ENCODE data around the gene DDAH2. TPM values are rescaled to one million over a fixed set of nuclear protein-coding genes. Genes with fewer than 3 reads are reported as not detected.
"Not testable (repeated sequence)": the region's sequence is repeated elsewhere in the genome, so short reads cannot be mapped to it uniquely, and the experiment has no call there.

Gene DDAH2
- total RNA-seq, 1 donor from 2014 or later = 233 TPM

DNA sequence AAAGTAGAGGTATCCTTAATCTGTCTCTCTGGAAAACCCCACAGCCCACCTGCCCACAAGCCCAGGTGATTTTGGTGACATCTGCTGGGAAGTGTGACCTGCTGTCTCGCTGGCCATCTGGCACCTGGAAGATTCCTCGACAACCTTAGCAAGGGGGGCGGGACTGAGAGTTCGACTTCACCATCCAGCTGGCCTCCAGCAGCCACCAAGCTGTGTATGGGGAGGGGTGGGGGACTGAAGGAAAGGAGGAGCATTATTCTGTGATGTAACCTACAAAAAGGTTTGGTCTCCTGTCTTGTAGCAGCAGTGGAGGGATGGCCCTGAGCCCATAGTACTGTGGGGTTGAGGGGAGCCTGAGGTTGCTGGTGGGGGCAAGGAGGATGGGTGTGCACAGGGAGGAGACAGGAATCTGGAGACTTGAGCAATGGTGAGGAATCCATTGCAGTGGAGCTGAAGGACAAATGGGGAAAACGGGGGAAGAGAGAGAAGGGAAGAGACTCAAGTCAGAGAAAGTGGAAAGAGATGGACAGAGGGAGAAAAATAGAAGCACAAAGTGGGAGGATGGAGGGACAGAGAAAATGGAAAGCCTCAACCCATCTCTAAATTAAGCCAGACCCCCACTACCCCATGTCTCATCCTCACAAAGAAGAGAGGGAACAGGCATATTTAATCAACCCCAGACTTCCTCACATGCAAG is 18.4 kb downstream of the DDAH2 start:
- H3K4me3 Mint-ChIP-seq (ENCODE audit: low read depth) = no peak overlapping the region
- DNase-seq (ENCODE audit: low spot score, unreplicated experiment) = no peak
- H3K27me3 Mint-ChIP-seq = peaks cover 11% of the 10 kb centered on the region
- no peak overlapping the region for H3K27ac Mint-ChIP-seq
- H3K9me3 Mint-ChIP-seq (ENCODE audit: low read depth) = no peaks in the 10 kb centered on the region
- H3K36me3 Mint-ChIP-seq (ENCODE audit: insufficient read depth) = no peaks in the 10 kb centered on the region
- peaks cover 15% of the 10 kb centered on the region for H3K4me1 Mint-ChIP-seq (ENCODE audit: low read depth)
- TF ChIP-seq, protein P1, sequence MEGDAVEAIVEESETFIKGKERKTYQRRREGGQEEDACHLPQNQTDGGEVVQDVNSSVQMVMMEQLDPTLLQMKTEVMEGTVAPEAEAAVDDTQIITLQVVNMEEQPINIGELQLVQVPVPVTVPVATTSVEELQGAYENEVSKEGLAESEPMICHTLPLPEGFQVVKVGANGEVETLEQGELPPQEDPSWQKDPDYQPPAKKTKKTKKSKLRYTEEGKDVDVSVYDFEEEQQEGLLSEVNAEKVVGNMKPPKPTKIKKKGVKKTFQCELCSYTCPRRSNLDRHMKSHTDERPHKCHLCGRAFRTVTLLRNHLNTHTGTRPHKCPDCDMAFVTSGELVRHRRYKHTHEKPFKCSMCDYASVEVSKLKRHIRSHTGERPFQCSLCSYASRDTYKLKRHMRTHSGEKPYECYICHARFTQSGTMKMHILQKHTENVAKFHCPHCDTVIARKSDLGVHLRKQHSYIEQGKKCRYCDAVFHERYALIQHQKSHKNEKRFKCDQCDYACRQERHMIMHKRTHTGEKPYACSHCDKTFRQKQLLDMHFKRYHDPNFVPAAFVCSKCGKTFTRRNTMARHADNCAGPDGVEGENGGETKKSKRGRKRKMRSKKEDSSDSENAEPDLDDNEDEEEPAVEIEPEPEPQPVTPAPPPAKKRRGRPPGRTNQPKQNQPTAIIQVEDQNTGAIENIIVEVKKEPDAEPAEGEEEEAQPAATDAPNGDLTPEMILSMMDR (IDR thresholded peaks at IDR 0.05; ENCODE audit: unreplicated experiment) = no peak

DNA sequence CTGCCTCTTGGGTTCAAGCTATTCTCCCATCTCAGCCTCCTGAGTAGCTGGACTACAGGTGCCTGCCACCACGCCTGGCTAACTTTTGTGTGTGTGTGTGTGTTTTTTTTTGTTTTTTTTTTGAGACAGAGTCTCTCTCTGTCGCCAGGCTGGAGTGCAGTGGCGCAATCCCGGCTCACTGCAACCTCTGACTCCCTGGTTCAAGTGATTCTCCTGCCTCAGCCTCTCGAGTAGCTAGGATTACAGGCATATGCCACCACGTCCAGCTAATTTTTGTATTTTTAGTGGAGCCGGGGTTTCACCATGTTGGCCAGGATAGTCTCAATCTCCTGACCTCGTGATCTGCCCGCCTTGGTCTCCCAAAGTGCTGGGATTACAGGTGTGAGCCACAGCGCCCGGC is 19.9 kb downstream of the DDAH2 start:
- Mint-ChIP-seq H3K27me3 (peaks cover 11% of the 10 kb centered on the region), H3K4me1 (ENCODE audit: low read depth) (peaks cover 12% of the 10 kb centered on the region)
- H3K9me3 Mint-ChIP-seq (ENCODE audit: low read depth); DNase-seq (ENCODE audit: low spot score, unreplicated experiment); H3K36me3 Mint-ChIP-seq (ENCODE audit: insufficient read depth); H3K4me3 Mint-ChIP-seq (ENCODE audit: low read depth); H3K27ac Mint-ChIP-seq: not testable (repeated sequence)

DNA sequence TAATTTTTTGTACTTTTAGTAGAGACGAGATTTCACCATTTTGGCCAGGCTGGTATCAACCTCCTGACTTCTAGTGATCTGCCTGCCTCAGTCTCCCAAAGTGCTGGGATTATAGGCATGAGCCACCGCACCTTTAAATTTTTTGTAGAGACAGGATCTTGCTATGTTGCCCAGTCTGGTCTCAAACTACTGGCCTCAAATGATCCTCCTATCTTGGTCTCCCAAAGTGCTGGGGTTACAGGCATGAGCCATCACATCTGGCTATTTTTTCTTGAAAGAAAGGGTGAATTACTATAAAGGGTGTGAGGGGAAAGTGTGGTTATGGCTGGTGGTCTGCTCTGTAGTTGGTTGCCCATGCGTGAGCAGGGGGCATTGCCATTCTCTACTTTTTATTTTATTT is 20.9 kb downstream of the DDAH2 start:
- H3K4me1 Mint-ChIP-seq (ENCODE audit: low read depth) = peaks cover 7% of the 10 kb centered on the region
- H3K4me3 Mint-ChIP-seq (ENCODE audit: low read depth) = no peak overlapping the region
- no peaks in the 10 kb centered on the region for H3K9me3 Mint-ChIP-seq (ENCODE audit: low read depth)
- peaks cover 11% of the 10 kb centered on the region for H3K27me3 Mint-ChIP-seq
- DNase-seq (ENCODE audit: low spot score, unreplicated experiment) = no peak
- no peaks in the 10 kb centered on the region for H3K36me3 Mint-ChIP-seq (ENCODE audit: insufficient read depth)
- H3K27ac Mint-ChIP-seq = no peak overlapping the region
- TF ChIP-seq, protein P1 (IDR thresholded peaks at IDR 0.05; ENCODE audit: unreplicated experiment) = no peak

- Mint-ChIP-seq H3K4me1 (ENCODE audit: low read depth) (peaks cover 4% of the 10 kb centered on the region), H3K9me3 (ENCODE audit: low read depth) (no peaks in the 10 kb centered on the region), H3K27me3 (peaks cover 7% of the 10 kb centered on the region), H3K4me3 (ENCODE audit: low read depth) (no peak overlapping the region), H3K27ac (no peak overlapping the region), H3K36me3 (ENCODE audit: insufficient read depth) (no peaks in the 10 kb centered on the region)
- TF ChIP-seq, protein P1 (IDR thresholded peaks at IDR 0.05; ENCODE audit: unreplicated experiment) = no peak
- DNase-seq (ENCODE audit: low spot score, unreplicated experiment) = no peak
Measured at GRCh38 chr6:31707701-31708100, 21.4 kb downstream of the DDAH2 start.

DNA sequence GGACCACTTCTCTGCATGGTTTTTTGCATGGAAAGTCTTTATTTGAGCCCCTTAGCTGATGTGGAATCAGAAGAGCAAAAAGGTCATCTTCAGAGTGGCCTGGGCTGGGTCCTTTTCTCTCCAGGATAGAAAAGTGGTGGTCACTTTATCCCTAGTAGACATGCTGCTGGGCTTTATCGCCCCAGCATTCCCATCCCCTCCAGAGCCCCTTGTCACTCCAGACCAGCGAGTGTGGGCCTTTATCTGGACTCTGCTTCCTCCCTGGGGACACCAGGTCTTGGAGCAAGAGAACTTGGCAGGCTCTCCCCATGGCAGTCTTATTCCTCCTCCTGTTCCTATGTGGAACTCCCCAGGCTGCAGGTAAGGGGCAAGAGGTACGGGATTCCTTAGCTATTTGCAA is 22.5 kb downstream of the DDAH2 start, which contains the start of gene LY6G6F:
Gene LY6G6F, plus strand, starts transcription at position 268 of the 400 bp plus-strand sequence. Its CDS starts 41 bp downstream, at position 309.
- Mint-ChIP-seq H3K4me1 (ENCODE audit: low read depth) (peaks cover 9% of the 10 kb centered on the region), H3K36me3 (ENCODE audit: insufficient read depth) (no peaks in the 10 kb centered on the region), H3K27me3 (no peaks in the 10 kb centered on the region), H3K27ac (no peak within 1 kb of the TSS), H3K4me3 (ENCODE audit: low read depth) (no peak within 1 kb of the TSS), H3K9me3 (ENCODE audit: low read depth) (no peaks in the 10 kb centered on the region)
- TF ChIP-seq, protein P1 (IDR thresholded peaks at IDR 0.05; ENCODE audit: unreplicated experiment) = no peak
- DNase-seq (ENCODE audit: low spot score, unreplicated experiment) = no peak

DNA sequence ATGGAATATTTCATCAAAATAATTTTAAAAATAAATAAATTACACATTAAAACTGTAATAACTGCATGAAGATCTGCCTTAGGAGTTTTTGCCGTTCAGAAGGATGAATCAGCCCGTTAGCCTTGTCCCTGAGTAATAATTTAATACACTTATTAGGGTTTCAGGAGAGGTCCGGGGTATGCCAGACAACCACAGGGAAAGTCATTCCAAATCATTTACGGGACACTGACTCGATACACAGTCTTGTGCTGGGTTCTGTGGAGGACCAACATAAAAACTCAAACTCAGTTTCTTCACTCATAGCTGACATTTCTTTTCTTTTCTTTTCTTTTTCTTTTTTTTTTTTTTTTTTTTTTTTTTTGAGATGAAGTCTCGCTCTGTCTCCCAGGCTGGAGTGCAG is 23.2 kb downstream of the DDAH2 start:
- TF ChIP-seq, protein P1 (IDR thresholded peaks at IDR 0.05; ENCODE audit: unreplicated experiment) = no peak
- Mint-ChIP-seq H3K27ac (no peak overlapping the region), H3K9me3 (ENCODE audit: low read depth) (no peaks in the 10 kb centered on the region), H3K36me3 (ENCODE audit: insufficient read depth) (peaks cover 2% of the 10 kb centered on the region), H3K4me1 (ENCODE audit: low read depth) (peaks cover 15% of the 10 kb centered on the region), H3K4me3 (ENCODE audit: low read depth) (no peak overlapping the region), H3K27me3 (no peaks in the 10 kb centered on the region)
- no peak for DNase-seq (ENCODE audit: low spot score, unreplicated experiment)

All from progenitor cell of endocrine pancreas (in vitro differentiated cells).